OCI-LY7 (cell line): Measurements from ENCODE around the gene ADORA2A. TPM values are rescaled to one million over a fixed set of nuclear protein-coding genes. Genes with fewer than 3 reads are reported as not detected.
A peak's percentile ranks its signal among the peaks of the same experiment; 100 is the strongest.

ENCODE experiments used
- BruUV-seq: library from RNA; stranded (reverse); fragments of 400-500 nt; replicated peaks from 2 replicates; lab custom pipeline; 2021; lab: Mats Ljungman, UMichigan
- CTCF ChIA-PET: fragments of 300-600 bp; sonication (Branson Sonifier 250); formaldehyde crosslinking; loops from one replicate; lab custom pipeline; 2022; ENCODE audit warnings: antibody characterized with exemption; ENCODE audit not compliant: unreplicated experiment; lab: Charles Lee
- POLR2A ChIA-PET: fragments of 300-600 bp; sonication (Branson Sonifier 250); formaldehyde crosslinking; loops from one replicate; lab custom pipeline; 2022; ENCODE audit warnings: antibody characterized with exemption; lab: Charles Lee
- DNase-seq: peaks from one replicate; pipeline ENCODE4 v3.0.0-alpha.2; 2015; ENCODE audit warnings: low spot score
- H2AFZ ChIP-seq: fragments of 200-600 bp; sonication (generic), shearing (Covaris generic); 2 replicates; pipeline ENCODE4 v1.6.1; 2014; ENCODE audit warnings: mild to moderate bottlenecking, antibody characterized with exemption, low read length, moderate library complexity
- H3K27ac ChIP-seq: fragments of 200-600 bp; sonication (generic); 2 replicates; pipeline ENCODE4 v1.5.1; 2014; ENCODE audit warnings: mixed run types, low read depth, mild to moderate bottlenecking, moderate library complexity, low read length, inconsistent platforms; ENCODE audit not compliant: poor library complexity, severe bottlenecking
- H3K36me3 ChIP-seq: fragments of 200-600 bp; sonication (generic); 2 replicates; pipeline ENCODE4 v1.6.1; 2014; ENCODE audit warnings: mild to moderate bottlenecking, antibody characterized with exemption, low read length, moderate library complexity, mixed read lengths; ENCODE audit not compliant: insufficient read depth
- H3K4me1 ChIP-seq: fragments of 200-600 bp; sonication (generic); 2 replicates; pipeline ENCODE4 v1.5.1; 2014; ENCODE audit warnings: mild to moderate bottlenecking, low read length; ENCODE audit not compliant: insufficient read depth, poor library complexity, severe bottlenecking
- H3K4me2 ChIP-seq: fragments of 200-600 bp; sonication (generic); 2 replicates; pipeline ENCODE4 v1.6.1; 2014; ENCODE audit warnings: mild to moderate bottlenecking, low read length
- H3K4me3 ChIP-seq: fragments of 200-600 bp; sonication (generic); 2 replicates; pipeline ENCODE4 v1.5.1; 2014; ENCODE audit warnings: mild to moderate bottlenecking, low read depth, low read length; ENCODE audit not compliant: poor library complexity, severe bottlenecking
- H3K79me2 ChIP-seq: fragments of 200-600 bp; sonication (generic); 2 replicates; pipeline ENCODE4 v1.6.1; 2016; ENCODE audit warnings: low read depth, mild to moderate bottlenecking, low read length, moderate library complexity, mixed read lengths; ENCODE audit not compliant: insufficient read depth
- H3K9me2 ChIP-seq: fragments of 200-600 bp; sonication (generic); 2 replicates; pipeline ENCODE4 v1.6.1; 2016; ENCODE audit warnings: mild to moderate bottlenecking, low read length, mixed read lengths; ENCODE audit not compliant: insufficient read depth
- H3K9me3 ChIP-seq: fragments of 200-600 bp; sonication (generic); 2 replicates; pipeline ENCODE4 v1.6.1; 2014; ENCODE audit warnings: mild to moderate bottlenecking, mixed run types, low read length, mixed read lengths
- H4K20me1 ChIP-seq: fragments of 200-600 bp; sonication (generic); 2 replicates; pipeline ENCODE4 v1.6.1; 2014; ENCODE audit warnings: mild to moderate bottlenecking, antibody characterized with exemption, low read length, moderate library complexity, mixed read lengths; ENCODE audit not compliant: insufficient read depth
- EZH2phosphoT487 ChIP-seq: fragments of 200-600 bp; sonication (generic); IDR thresholded peaks from 2 replicates; pipeline ENCODE4 v1.6.1; 2018; ENCODE audit warnings: low read depth, borderline replicate concordance, mild to moderate bottlenecking, mixed run types, antibody characterized with exemption, low read length, moderate library complexity, mixed read lengths
- intact Hi-C: fragments of 100-400 bp; cut with micrococcal nuclease; formaldehyde crosslinking; loops from one replicate; pipeline ENCODE4 v1.10.0; 2022; ENCODE audit not compliant: unreplicated experiment
- total RNA-seq, 2 experiments: library from RNA; depleted of rRNA in 1 of 2; stranded (reverse); fragments of >200 nt in 1 of 2; shearing (Covaris generic) in 1 of 2; gene quantifications; 2 replicates each; pipeline ENCODE4 v1.2.3, GENCODE V29; 2014 to 2022
- TF ChIP-seq, protein P1 (sequence below): fragments of 200-600 bp; sonication (generic); conservative IDR thresholded peaks from 2 replicates; pipeline ENCODE4 v1.5.1; 2014; ENCODE audit warnings: mild to moderate bottlenecking, antibody characterized with exemption, low read length, moderate library complexity, mixed read lengths

ADORA2A gene
- total RNA-seq, 2 experiments from 2014 or later: 35.0 to 35.7 TPM

DNA sequence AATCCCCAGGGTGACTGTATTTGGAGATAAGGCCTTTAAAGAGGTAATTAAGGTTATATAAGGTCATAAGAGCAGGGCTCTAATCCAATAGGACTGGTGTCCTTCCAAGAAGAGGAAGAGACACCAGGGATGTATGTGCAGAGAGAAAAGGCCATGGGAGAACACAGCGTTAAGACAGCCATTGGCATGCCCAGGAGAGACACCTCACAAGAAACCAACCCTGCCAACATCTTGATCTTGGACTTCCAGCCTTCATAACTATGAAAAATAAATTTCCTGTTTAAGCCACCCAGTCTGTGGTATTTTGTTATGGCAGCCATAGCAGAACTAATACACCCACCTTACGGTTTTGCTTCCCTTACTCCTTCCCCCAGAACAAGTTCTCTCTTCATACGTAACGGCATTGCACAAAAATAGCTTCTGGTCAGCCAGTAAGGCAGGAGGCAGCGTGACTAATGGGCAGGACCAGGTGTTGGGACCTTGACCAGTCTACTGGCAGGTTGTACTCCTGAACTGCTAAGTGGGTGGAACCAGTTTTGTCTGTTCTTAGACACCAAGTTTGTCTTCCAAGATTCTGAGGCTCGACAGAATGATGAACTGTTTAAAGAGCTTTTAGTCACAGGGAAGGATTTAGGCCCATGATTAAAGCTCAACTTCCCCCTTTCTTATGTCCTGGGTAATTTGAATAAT lies 35.8 kb downstream of the ADORA2A start:
- Histone ChIP-seq H3K36me3 (no peaks in the 10 kb centered on the region), H3K4me3 (no peak overlapping the region), H3K9me2 (no peaks in the 10 kb centered on the region), H3K4me2 (no peak overlapping the region), H3K79me2 (no peaks in the 10 kb centered on the region), H3K4me1 (peaks cover 8% of the 10 kb centered on the region), H3K9me3 (no peaks in the 10 kb centered on the region), H4K20me1 (no peaks in the 10 kb centered on the region), H2AFZ (peak overlapping the region; percentile 7; the same call in 1 of the 2 replicates), H3K27ac (no peak overlapping the region)
- no peak for TF ChIP-seq EZH2phosphoT487
- TF ChIP-seq, protein P1, sequence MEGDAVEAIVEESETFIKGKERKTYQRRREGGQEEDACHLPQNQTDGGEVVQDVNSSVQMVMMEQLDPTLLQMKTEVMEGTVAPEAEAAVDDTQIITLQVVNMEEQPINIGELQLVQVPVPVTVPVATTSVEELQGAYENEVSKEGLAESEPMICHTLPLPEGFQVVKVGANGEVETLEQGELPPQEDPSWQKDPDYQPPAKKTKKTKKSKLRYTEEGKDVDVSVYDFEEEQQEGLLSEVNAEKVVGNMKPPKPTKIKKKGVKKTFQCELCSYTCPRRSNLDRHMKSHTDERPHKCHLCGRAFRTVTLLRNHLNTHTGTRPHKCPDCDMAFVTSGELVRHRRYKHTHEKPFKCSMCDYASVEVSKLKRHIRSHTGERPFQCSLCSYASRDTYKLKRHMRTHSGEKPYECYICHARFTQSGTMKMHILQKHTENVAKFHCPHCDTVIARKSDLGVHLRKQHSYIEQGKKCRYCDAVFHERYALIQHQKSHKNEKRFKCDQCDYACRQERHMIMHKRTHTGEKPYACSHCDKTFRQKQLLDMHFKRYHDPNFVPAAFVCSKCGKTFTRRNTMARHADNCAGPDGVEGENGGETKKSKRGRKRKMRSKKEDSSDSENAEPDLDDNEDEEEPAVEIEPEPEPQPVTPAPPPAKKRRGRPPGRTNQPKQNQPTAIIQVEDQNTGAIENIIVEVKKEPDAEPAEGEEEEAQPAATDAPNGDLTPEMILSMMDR: no peak
- ChIA-PET CTCF (no interaction called here), POLR2A (interaction anchor here (2.5 kb wide), 1 partner anchor 12 kb away, joined by 7 read pairs; no protein-coding TSS in a partner anchor)
- BruUV-seq: no TSS peak
- DNase-seq: peak; percentile 14
- intact Hi-C loops: no loop called here

DNA sequence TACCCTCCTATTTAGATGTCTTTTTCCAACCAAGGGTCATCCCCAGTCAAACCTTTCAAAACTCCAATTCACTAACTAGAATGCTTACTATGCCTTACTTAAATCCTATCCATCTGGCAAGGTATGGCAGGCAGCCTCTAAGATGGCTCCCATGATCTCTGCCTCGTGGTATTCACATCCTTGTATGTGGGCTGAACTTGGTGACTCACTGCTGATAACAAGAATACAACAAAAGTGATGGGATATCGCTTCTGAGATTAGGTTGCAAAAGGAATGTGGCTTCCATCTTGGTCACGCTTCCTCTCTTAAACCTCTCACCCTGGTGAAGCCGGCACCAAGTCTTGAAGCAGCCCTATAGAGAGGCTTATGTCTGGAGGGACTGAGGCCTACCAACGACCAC lies 38.2 kb downstream of the ADORA2A start:
- Histone ChIP-seq H3K9me3 (no peaks in the 10 kb centered on the region), H3K9me2 (no peaks in the 10 kb centered on the region), H2AFZ (no peak overlapping the region), H3K4me3 (no peak overlapping the region), H3K79me2 (no peaks in the 10 kb centered on the region), H3K4me2 (no peak overlapping the region), H3K4me1 (peaks cover 8% of the 10 kb centered on the region), H3K27ac (no peak overlapping the region), H3K36me3 (no peaks in the 10 kb centered on the region), H4K20me1 (no peaks in the 10 kb centered on the region)
- TF ChIP-seq, protein P1: no peak
- no peak for TF ChIP-seq EZH2phosphoT487
- no TSS peak for BruUV-seq
- intact Hi-C loops: no loop called here
- POLR2A ChIA-PET: interaction anchor here (1.2 to 2.5 kb wide), 2 partner anchors 9 to 21 kb away, joined by 3 to 7 read pairs; no protein-coding TSS in a partner anchor
- CTCF ChIA-PET: no interaction called here
- DNase-seq: no peak

DNA sequence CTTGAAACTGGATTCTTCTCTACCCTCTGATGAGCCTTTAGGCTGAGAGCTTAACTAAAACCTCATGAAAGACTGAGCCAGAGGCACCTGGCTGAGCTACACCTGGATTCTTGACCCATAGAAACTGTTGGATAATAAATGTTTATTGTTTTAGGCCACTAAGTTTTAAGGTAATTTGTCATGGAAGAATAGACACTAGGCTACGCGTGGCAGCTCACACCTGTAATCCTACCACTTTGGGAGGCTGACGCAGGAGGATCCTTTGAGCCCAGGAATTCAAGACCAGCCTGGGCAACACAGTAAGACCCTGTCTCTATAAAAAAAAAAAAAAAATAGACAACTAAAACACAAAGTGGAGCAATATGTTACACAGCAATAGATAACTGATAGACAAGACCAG lies 38.6 kb downstream of the ADORA2A start:
- ChIA-PET CTCF (no interaction called here), POLR2A (interaction anchor here (1.2 to 2.5 kb wide), 2 partner anchors 9 to 20 kb away, joined by 3 to 7 read pairs; no protein-coding TSS in a partner anchor)
- intact Hi-C loops: no loop called here
- Histone ChIP-seq H3K4me3 (no peak overlapping the region), H4K20me1 (no peaks in the 10 kb centered on the region), H3K79me2 (no peaks in the 10 kb centered on the region), H3K36me3 (no peaks in the 10 kb centered on the region), H3K4me2 (no peak overlapping the region), H3K4me1 (peaks cover 8% of the 10 kb centered on the region), H3K27ac (no peak overlapping the region), H3K9me3 (no peaks in the 10 kb centered on the region), H2AFZ (no peak overlapping the region), H3K9me2 (no peaks in the 10 kb centered on the region)
- DNase-seq: no peak
- no TSS peak for BruUV-seq
- no peak for TF ChIP-seq EZH2phosphoT487
- TF ChIP-seq, protein P1: no peak
